Immature natural killer cell (primary cell): ENCODE results near the gene KDM3B. TPM values are rescaled to one million over a fixed set of nuclear protein-coding genes. Genes with fewer than 3 reads are reported as not detected.
"Not testable (repeated sequence)": the region's sequence is repeated elsewhere in the genome, so short reads cannot be mapped to it uniquely, and the experiment has no call there.

Source experiments
- DNase-seq, 3 donors: peaks; one replicate each; pipeline ENCODE4 v3.0.0; 2022; ENCODE audit warnings: mixed read lengths in 1 of 3
- H3K27ac Mint-ChIP-seq, 6 donors: one replicate each; pipeline ENCODE4 v1.8.0; 2020; ENCODE audit warnings: mixed read lengths in 6 of 6, mild to moderate bottlenecking in 5 of 6, inconsistent platforms in 4 of 6, moderate library complexity in 3 of 6
- H3K27me3 Mint-ChIP-seq, 3 donors: one replicate each; pipeline ENCODE4 v1.8.0; 2020 to 2021; ENCODE audit warnings: low read depth in 3 of 3, mild to moderate bottlenecking in 3 of 3, mixed read lengths in 3 of 3, moderate library complexity in 3 of 3, inconsistent platforms in 1 of 3
- H3K36me3 Mint-ChIP-seq, 3 donors: one replicate each; pipeline ENCODE4 v1.8.0; 2020; ENCODE audit warnings: mixed read lengths in 3 of 3, inconsistent platforms in 2 of 3, mild to moderate bottlenecking in 2 of 3
- H3K4me1 Mint-ChIP-seq, 2 donors: one replicate each; pipeline ENCODE4 v1.8.0; 2020; ENCODE audit warnings: inconsistent platforms in 2 of 2, mild to moderate bottlenecking in 2 of 2, mixed read lengths in 2 of 2, moderate library complexity in 1 of 2
- H3K4me3 Mint-ChIP-seq, 5 donors: one replicate each; pipeline ENCODE4 v1.8.0; 2020; ENCODE audit warnings: mild to moderate bottlenecking in 5 of 5, mixed read lengths in 5 of 5, inconsistent platforms in 3 of 5, moderate library complexity in 3 of 5
- H3K9me3 Mint-ChIP-seq, 6 donors: one replicate each; pipeline ENCODE4 v1.8.0; 2020; ENCODE audit warnings: mild to moderate bottlenecking in 6 of 6, mixed read lengths in 6 of 6, inconsistent platforms in 4 of 6, moderate library complexity in 3 of 6
- polyA plus RNA-seq, 3 donors: library from polyadenylated mRNA; unstranded; fragments of 300-500 nt; fragmentation: Illumina TruSeq; gene quantifications; one replicate each; pipeline ENCODE4 v1.2.3, GENCODE V29; 2021

Gene KDM3B
- polyA plus RNA-seq, 3 donors from 2014 or later = 4.0 to 14.5 (median 7.2) TPM

GRCh38 chr5:138465261-138466124 lies 113.0 kb downstream of the KDM3B start, which contains the start of gene EGR1:
TSS of gene EGR1 (plus strand) at chr5:138465479. CDS start at chr5:138465762, 283 bp downstream.
- Mint-ChIP-seq H3K4me1 (peaks cover 24 to 25% of the 10 kb centered on the region in 2 donors), H3K36me3 (peaks cover 0 to 8% (median 4%) of the 10 kb centered on the region in 3 donors), H3K4me3 (peak within 1 kb of the TSS; percentile 88 to 91 (median 90)), H3K27ac (peak within 1 kb of the TSS; percentile 93 to 98 (median 94)), H3K9me3 (no peaks in the 10 kb centered on the region), H3K27me3 (peaks cover 4 to 14% (median 6%) of the 10 kb centered on the region in 3 donors)
- DNase-seq = peak; percentile 97 to 98 (median 98)

DNA sequence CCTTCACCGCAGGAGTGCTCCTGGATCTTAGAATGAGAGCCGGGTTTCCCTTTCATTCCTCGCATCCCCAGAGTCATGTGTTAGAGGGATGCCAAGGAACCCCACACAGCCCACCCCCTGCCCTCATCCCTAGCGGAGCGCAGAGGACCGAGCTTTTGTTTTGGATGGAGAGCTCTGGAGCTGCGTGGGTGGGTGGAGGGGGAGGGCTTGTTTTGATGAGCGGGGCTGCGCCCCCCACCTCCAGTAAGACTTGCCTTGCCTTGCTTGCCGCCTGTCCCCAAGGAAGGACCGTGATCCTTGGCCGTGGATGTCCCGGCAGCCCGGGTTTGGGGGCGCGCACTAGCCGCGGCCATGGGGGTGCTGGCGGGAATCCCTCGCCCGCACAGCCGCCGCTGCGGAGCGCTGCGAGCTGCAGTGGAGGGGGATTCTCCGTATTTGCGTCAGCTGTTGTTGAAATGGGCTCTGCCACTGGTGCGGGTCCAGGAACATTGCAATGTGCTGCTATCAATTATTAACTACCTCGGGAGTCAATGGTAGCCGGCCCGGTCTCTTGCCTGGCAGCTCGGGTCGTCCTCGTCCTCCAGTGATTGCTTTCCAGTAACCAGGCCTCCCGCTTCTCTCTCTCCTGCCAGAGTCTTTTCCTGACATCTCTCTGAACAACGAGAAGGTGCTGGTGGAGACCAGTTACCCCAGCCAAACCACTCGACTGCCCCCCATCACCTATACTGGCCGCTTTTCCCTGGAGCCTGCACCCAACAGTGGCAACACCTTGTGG lies 113.8 kb downstream of the KDM3B start:
- no peak for DNase-seq
- Mint-ChIP-seq H3K4me1 (peaks cover 15 to 18% of the 10 kb centered on the region in 2 donors), H3K27me3 (peaks cover 4 to 11% (median 6%) of the 10 kb centered on the region in 3 donors), H3K36me3 (peaks cover 0 to 8% (median 4%) of the 10 kb centered on the region in 3 donors), H3K27ac (peak overlapping the region in 4 of 6 donors; percentile 68 to 95 (median 80)), H3K4me3 (peak overlapping the region; percentile 85 to 91 (median 90)), H3K9me3 (no peaks in the 10 kb centered on the region)

DNA sequence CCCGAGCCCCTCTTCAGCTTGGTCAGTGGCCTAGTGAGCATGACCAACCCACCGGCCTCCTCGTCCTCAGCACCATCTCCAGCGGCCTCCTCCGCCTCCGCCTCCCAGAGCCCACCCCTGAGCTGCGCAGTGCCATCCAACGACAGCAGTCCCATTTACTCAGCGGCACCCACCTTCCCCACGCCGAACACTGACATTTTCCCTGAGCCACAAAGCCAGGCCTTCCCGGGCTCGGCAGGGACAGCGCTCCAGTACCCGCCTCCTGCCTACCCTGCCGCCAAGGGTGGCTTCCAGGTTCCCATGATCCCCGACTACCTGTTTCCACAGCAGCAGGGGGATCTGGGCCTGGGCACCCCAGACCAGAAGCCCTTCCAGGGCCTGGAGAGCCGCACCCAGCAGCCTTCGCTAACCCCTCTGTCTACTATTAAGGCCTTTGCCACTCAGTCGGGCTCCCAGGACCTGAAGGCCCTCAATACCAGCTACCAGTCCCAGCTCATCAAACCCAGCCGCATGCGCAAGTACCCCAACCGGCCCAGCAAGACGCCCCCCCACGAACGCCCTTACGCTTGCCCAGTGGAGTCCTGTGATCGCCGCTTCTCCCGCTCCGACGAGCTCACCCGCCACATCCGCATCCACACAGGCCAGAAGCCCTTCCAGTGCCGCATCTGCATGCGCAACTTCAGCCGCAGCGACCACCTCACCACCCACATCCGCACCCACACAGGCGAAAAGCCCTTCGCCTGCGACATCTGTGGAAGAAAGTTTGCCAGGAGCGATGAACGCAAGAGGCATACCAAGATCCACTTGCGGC lies 114.6 kb downstream of the KDM3B start:
- peaks cover 0 to 8% (median 4%) of the 10 kb centered on the region in 3 donors for H3K36me3 Mint-ChIP-seq
- H3K27me3 Mint-ChIP-seq = peaks cover 4 to 11% (median 6%) of the 10 kb centered on the region in 3 donors
- no peak for DNase-seq
- H3K4me1 Mint-ChIP-seq = peaks cover 13 to 16% of the 10 kb centered on the region in 2 donors
- peak overlapping the region; percentile 71 to 90 (median 88) for H3K4me3 Mint-ChIP-seq
- H3K9me3 Mint-ChIP-seq = no peaks in the 10 kb centered on the region
- peak overlapping the region in 4 of 6 donors; percentile 39 to 77 (median 73) for H3K27ac Mint-ChIP-seq

- no peak for DNase-seq
- peak overlapping the region in 3 of 6 donors; percentile 53 to 77 (median 74) for H3K27ac Mint-ChIP-seq
- peaks cover 2 to 11% (median 6%) of the 10 kb centered on the region in 3 donors for H3K27me3 Mint-ChIP-seq
- H3K36me3 Mint-ChIP-seq = peaks cover 0 to 8% (median 4%) of the 10 kb centered on the region in 3 donors
- H3K4me1 Mint-ChIP-seq = peaks cover 13 to 16% of the 10 kb centered on the region in 2 donors
- H3K9me3 Mint-ChIP-seq = no peaks in the 10 kb centered on the region
- peak overlapping the region in 4 of 5 donors; percentile 71 to 90 (median 86) for H3K4me3 Mint-ChIP-seq
Measured at GRCh38 chr5:138467711-138468132, 115.2 kb downstream of the KDM3B start.

DNA sequence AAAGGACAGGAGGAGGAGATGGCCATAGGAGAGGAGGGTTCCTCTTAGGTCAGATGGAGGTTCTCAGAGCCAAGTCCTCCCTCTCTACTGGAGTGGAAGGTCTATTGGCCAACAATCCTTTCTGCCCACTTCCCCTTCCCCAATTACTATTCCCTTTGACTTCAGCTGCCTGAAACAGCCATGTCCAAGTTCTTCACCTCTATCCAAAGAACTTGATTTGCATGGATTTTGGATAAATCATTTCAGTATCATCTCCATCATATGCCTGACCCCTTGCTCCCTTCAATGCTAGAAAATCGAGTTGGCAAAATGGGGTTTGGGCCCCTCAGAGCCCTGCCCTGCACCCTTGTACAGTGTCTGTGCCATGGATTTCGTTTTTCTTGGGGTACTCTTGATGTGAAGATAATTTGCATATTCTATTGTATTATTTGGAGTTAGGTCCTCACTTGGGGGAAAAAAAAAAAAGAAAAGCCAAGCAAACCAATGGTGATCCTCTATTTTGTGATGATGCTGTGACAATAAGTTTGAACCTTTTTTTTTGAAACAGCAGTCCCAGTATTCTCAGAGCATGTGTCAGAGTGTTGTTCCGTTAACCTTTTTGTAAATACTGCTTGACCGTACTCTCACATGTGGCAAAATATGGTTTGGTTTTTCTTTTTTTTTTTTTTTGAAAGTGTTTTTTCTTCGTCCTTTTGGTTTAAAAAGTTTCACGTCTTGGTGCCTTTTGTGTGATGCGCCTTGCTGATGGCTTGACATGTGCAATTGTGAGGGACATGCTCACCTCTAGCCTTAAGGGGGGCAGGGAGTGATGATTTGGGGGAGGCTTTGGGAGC lies 115.9 kb downstream of the KDM3B start:
- Mint-ChIP-seq H3K27ac (peak overlapping the region in 2 of 6 donors; percentile 36 to 74), H3K27me3 (peaks cover 2 to 11% (median 6%) of the 10 kb centered on the region in 3 donors)

DNA sequence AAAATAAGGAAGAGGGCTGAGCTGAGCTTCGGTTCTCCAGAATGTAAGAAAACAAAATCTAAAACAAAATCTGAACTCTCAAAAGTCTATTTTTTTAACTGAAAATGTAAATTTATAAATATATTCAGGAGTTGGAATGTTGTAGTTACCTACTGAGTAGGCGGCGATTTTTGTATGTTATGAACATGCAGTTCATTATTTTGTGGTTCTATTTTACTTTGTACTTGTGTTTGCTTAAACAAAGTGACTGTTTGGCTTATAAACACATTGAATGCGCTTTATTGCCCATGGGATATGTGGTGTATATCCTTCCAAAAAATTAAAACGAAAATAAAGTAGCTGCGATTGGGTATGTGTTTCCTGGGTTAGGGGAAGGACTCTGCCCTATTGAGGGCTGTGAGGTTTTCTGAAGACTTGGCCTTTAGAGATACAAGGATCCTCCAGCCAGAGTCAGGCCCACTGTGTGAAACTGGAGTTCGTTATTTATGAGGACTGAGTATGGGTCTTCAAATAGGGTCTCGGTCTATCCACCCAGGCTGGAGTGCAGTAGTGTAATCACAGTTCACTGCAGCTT lies 116.6 kb downstream of the KDM3B start:
- DNase-seq = no peak
- Mint-ChIP-seq H3K36me3 (peaks cover 0 to 8% (median 4%) of the 10 kb centered on the region in 3 donors), H3K27ac (no peak overlapping the region), H3K9me3 (no peaks in the 10 kb centered on the region), H3K27me3 (peaks cover 0 to 11% (median 6%) of the 10 kb centered on the region in 3 donors), H3K4me3 (no peak overlapping the region), H3K4me1 (peaks cover 11 to 13% of the 10 kb centered on the region in 2 donors)

More for the DNA sequence above, 115.9 kb downstream of the KDM3B start:
- no peak for DNase-seq
- H3K4me1 Mint-ChIP-seq = peaks cover 13 to 15% of the 10 kb centered on the region in 2 donors
- H3K36me3 Mint-ChIP-seq = peaks cover 0 to 8% (median 4%) of the 10 kb centered on the region in 3 donors
- H3K9me3 Mint-ChIP-seq = no peaks in the 10 kb centered on the region
- H3K4me3 Mint-ChIP-seq = peak overlapping the region in 3 of 5 donors; percentile 16 to 61 (median 42)

DNA sequence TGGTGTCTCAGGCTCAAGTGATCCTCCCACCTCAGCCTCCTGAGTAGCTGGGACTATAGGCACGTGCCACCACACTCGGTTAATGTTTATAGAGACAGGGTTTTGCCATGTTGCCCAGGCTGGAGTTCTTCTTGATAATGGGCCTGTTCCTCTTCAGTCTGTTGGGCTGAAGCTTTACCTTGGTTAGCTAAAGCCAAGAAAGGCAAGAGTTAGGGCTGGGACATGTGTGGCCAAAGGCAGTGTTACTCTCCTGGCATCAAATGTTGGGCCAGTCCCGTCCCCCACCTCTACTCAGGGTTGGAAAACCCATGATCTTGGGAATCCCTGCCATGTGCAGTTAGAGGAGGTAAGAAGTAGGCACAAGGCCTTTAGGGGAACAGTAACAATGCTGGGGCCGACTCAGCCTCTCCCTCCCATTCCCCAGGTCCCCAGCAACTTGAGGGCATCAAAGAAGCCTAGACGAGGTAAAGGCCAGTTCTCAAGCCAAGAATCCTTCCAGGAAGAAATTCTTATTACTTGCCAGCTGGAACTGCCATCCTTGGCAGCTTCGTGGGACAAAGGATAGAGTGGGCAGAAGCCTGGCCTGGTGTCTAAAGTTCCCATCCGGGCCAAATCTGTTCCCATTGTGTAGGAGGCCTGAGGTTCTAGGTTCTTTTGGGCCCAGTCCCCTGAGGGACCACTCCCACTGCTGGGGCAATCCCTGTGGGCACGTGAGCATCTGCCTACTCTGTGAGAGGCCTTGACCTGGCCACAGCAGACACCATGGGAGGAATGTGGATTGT lies 117.2 kb downstream of the KDM3B start:
- H3K27me3 Mint-ChIP-seq = peaks cover 0 to 11% (median 6%) of the 10 kb centered on the region in 3 donors
- H3K9me3 Mint-ChIP-seq = no peaks in the 10 kb centered on the region
- peak overlapping the region in 1 of 6 donors; percentile 60 for H3K27ac Mint-ChIP-seq
- peaks cover 0 to 8% (median 4%) of the 10 kb centered on the region in 3 donors for H3K36me3 Mint-ChIP-seq
- no peak overlapping the region for H3K4me3 Mint-ChIP-seq
- H3K4me1 Mint-ChIP-seq = peaks cover 11 to 13% of the 10 kb centered on the region in 2 donors
- DNase-seq = no peak

DNA sequence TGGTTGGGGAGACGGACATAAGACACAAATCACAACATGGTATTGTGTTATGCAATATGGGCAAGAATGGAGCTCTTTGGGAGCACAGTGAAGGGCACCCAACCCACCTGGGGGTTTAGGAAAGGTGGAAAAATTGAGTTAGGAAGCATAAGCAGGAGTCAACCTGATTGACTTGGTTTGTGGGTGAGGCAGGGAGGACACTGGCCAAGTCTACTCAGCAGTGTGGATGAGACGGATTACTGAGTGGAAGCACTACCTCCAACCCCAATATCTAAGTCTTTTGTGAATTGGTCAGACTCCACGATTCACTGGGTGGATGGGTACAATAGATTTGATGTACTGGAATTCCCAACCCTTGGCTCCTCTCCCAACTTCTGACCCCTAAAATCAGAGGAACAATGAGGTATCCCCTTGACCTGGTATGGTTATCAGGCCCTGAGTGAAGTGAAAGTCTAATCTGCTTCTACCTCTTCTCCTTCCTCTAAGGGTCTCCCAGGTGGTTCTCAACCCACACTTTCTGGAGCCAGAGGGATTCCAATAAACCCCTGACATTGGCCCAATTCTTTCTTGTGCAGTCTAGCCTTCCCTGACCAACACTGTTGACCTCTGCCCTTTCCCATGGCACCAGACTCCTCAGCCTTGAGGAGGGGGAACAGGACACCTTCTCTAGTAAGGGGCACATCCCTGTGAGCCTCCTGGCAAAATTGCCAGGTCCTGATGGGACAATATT lies 118.0 kb downstream of the KDM3B start:
- Mint-ChIP-seq H3K36me3 (peaks cover 0 to 8% (median 4%) of the 10 kb centered on the region in 3 donors), H3K27ac (peak overlapping the region in 1 of 6 donors; percentile 60), H3K4me3 (no peak overlapping the region), H3K27me3 (peaks cover 2 to 15% (median 6%) of the 10 kb centered on the region in 3 donors), H3K4me1 (peaks cover 11 to 13% of the 10 kb centered on the region in 2 donors), H3K9me3 (no peaks in the 10 kb centered on the region)
- no peak for DNase-seq

- Mint-ChIP-seq H3K36me3 (peaks cover 0 to 8% (median 4%) of the 10 kb centered on the region in 3 donors), H3K27ac (no peak overlapping the region), H3K9me3 (no peaks in the 10 kb centered on the region), H3K4me1 (peaks cover 11 to 13% of the 10 kb centered on the region in 2 donors), H3K4me3 (no peak overlapping the region), H3K27me3 (peaks cover 2 to 14% (median 6%) of the 10 kb centered on the region in 3 donors)
- no peak for DNase-seq
Measured at GRCh38 chr5:138471052-138471361, 118.5 kb downstream of the KDM3B start.

DNA sequence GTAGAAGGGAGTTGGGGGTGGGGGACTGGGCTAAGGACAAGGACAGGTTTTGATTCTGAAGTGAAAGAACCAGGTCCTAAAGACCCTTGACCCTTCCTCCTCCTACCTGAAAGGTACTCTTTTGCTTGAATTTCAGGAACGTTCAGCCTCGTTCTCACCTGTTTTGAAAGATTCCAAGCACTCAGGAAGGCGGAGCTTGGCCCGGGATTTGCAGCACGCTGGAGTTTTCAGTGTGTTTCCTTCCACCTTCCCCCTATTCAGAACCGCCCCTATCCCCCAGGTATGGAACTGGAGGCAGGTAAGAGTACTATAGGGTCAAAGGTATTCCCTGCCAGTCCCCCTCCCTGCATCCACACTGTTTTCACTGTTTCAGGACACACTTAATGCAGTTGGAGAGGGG lies 119.9 kb downstream of the KDM3B start:
- Mint-ChIP-seq H3K27ac (no peak overlapping the region), H3K27me3 (peaks cover 2 to 18% (median 4%) of the 10 kb centered on the region in 3 donors), H3K9me3 (no peaks in the 10 kb centered on the region), H3K4me1 (peaks cover 1 to 3% of the 10 kb centered on the region in 2 donors), H3K4me3 (no peak overlapping the region), H3K36me3 (peaks cover 0 to 8% (median 2%) of the 10 kb centered on the region in 3 donors)
- DNase-seq = no peak

DNA sequence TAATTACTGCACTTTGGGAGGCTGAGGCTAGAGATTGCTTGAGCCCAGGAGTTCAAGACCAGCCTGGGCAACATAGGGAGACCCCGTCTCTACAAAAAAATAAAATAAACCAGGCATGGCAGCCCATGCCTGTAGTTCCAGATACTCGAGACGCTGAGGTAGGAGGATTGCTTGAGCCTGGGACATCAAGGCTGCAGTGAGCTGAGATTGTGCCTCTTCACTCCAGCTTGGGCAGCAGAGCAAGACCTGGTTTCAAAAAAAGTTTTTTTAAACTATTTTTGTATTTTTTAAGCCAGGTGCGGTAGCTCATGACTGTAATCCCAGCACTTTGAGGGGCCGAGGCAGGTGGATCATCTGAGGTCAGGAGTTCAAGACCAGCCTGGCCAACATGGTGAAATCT lies 120.7 kb downstream of the KDM3B start:
- H3K27me3 Mint-ChIP-seq = peaks cover 2 to 15% (median 2%) of the 10 kb centered on the region in 3 donors
- not testable (repeated sequence) for H3K9me3 Mint-ChIP-seq, DNase-seq, H3K4me3 Mint-ChIP-seq, H3K36me3 Mint-ChIP-seq, H3K4me1 Mint-ChIP-seq, H3K27ac Mint-ChIP-seq
